GM12865 (cell line): Measurements from ENCODE around the gene ATXN7.

ENCODE experiments used
- DNase-seq: peaks from one replicate; pipeline ENCODE4 v3.0.0; 2010; ENCODE audit warnings: low read depth
- H3K4me3 ChIP-seq: 2 replicates; pipeline ENCODE4 v1.5.1; 2011; ENCODE audit warnings: mild to moderate bottlenecking, low read depth, low read length, control low read depth
- CTCF ChIP-seq: IDR thresholded peaks from 2 replicates; pipeline ENCODE4 v1.5.1; 2011; ENCODE audit warnings: low read length, control low read depth, low read depth, inconsistent platforms; ENCODE audit not compliant: insufficient read depth; ENCODE audit errors: missing control alignments

ATXN7 gene

GRCh38 chr3:64008487-64009351 lies 145.1 kb downstream of the ATXN7 start:
- no peak for DNase-seq
- no peak for TF ChIP-seq CTCF
- H3K4me3 ChIP-seq: no peak overlapping the region

- no peak for TF ChIP-seq CTCF
- H3K4me3 ChIP-seq: no peak overlapping the region
- DNase-seq: no peak
These were observed 145.9 kb downstream of the ATXN7 start for GRCh38 chr3:64009528-64009927.

GRCh38 chr3:64010199-64010598 lies 146.5 kb downstream of the ATXN7 start:
- no peak for TF ChIP-seq CTCF
- DNase-seq: no peak
- no peak overlapping the region for H3K4me3 ChIP-seq

GRCh38 chr3:64011685-64012084 lies 148.0 kb downstream of the ATXN7 start:
- no peak overlapping the region for H3K4me3 ChIP-seq
- DNase-seq: no peak
- TF ChIP-seq CTCF: no peak

- DNase-seq: no peak
- no peak overlapping the region for H3K4me3 ChIP-seq
- no peak for TF ChIP-seq CTCF
These were observed 153.4 kb downstream of the ATXN7 start for GRCh38 chr3:64016941-64017620.

- H3K4me3 ChIP-seq: no peak overlapping the region
- DNase-seq: no peak
- no peak for TF ChIP-seq CTCF
These were observed 155.6 kb downstream of the ATXN7 start for GRCh38 chr3:64019271-64019670.

GRCh38 chr3:64019879-64020278 lies 156.2 kb downstream of the ATXN7 start:
- no peak overlapping the region for H3K4me3 ChIP-seq
- TF ChIP-seq CTCF: no peak
- DNase-seq: no peak
